GM18951 (cell line): ENCODE results near the gene PDE4D.

Experiments used
- POLR2A ChIP-seq: IDR thresholded peaks from 4 replicates; pipeline ENCODE4 v1.6.1; 2011; ENCODE audit warnings: mild to moderate bottlenecking; ENCODE audit not compliant: insufficient read length, insufficient read depth; ENCODE audit errors: extremely low read depth
- in situ Hi-C: fragments of 300-500 bp; cut with MboI; formaldehyde crosslinking; loops from one replicate; pipeline ENCODE4 v1.12.0; 2022; ENCODE audit warnings: low sequenced_read_pairs, mixed read lengths, inconsistent platforms; ENCODE audit not compliant: unreplicated experiment

Gene PDE4D

DNA sequence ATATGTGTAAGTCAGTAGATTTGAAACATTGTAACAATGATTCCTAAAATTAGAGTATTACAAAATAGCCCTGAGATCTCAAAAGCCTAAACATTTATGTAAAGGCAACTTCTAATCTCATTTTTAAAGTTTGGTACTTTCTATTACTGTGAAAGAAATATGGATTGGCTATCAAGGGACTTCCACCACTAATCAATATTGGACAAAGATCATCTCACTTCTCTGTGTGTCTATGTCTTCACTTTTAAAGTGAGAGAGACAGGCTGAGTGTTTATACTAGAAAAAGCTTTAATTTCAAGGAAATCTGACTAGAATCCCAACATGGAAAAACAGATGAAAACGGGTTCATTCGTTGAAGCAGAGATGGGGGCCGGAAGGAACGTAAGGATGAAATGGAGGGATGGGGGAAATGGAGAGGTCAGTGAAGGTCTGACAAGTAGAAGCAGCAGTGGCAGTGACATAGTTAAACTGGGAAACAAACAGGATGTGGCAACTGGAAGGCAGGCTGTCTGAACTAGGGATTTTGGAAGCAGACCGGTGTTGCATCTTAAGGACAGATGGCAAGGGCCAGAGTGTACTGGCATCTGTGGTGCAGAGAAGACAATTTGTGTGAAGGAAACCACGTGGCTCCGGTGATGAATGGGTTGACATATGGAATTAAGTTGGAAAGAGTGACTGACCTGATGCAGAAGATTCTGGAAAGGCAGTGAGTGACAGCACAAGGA lies 60.8 kb downstream of the PDE4D start:
- no peak for TF ChIP-seq POLR2A
- in situ Hi-C loops: no loop called here

DNA sequence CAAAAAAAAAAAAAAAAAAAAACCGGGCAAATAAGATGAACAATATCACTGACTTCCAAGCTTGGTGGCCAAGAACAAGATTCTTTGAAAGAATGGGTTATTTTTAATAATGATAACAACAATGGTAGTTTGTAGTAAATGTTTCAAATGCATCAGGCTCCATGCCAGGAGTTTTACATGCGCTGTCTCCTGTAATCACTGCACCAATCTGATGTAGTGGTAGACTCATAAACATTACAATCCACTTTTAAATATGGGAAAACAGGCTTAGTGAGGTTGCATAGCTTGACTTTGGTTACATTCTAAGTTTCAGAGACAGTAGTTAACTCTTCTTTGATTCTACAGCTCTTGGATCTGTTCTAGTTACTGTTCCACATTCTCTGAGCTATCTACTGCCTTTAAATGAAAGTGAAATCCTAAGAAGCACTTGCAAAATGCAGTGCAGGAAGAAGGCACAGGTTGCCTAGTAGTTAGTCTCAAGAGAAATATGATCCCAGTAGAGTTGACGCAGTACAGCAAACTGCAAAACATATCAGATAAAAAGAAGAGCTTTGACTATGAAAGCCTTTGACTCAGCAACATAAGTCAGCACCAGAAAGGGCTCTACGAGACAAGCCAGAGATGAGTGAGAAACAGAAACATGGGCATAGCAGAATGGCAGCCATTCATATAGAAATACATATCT lies 62.1 kb downstream of the PDE4D start:
- in situ Hi-C loops: no loop called here
- no peak for TF ChIP-seq POLR2A

DNA sequence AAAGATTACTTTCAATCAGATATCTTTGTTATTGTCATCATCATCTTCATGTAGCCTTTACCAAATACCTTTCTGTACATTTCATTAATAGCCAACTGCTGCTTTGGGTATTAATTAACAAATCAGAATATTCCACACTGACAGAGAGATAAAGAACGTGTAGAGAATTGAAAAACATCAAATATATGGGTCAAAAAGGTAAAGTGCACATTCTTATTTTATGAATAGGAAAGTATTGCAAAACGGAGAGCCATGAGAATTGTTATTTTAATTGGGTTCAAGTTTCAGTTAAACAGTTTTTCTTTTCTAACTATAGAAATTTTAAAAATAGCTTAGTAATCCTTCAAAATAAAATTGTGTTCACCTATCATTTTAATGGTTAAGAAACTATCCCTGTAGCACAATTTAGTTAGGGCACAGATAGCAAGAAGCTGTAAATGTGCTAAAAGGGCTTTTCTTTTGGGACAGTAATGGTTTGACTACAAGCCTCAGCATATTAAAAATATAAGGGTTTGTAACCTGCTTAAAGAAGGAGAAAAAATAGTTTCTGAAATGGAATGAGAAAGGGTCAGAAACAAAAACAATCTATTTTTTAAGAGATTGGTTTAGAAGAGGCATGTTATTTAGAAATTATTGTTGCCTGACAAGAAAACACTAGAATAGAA lies 62.9 kb downstream of the PDE4D start:
- in situ Hi-C loops: no loop called here
- TF ChIP-seq POLR2A: no peak

DNA sequence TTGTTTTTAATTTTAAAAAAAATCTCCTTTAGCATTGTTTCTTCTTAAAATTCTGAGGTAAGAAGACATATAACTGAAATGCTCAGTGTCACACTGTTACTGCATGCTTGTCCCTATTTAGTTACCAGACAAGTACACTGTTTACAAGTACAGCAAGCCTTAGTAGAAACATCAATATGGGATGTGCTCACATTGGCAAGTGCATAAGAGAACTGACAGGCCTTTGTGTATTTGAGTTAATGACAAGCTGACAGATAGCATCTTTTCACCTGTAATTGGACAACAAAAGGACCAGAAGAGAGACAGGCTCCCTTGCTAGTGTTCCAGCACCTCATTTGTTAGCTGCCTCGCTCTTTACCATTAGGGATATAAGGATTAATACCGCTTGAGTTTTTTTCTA lies 63.6 kb downstream of the PDE4D start:
- no peak for TF ChIP-seq POLR2A
- in situ Hi-C loops: no loop called here

DNA sequence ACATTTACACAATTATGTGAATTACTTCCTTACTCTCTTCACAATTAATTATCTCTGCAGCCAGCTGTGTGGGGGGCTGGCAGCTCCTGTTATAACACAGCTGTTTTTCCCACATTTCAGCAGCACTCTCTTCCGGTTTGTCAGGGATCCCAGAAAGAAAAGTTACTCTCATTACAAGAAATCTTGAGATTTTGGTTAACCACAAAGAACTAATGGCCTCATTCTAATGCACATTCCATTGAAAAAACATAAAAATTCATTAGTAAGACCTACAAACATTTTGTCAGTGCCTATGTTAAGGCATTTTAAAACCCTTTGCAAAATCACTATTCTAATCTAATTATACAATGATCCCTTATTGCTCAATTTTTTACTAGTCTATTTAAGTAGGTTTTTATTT lies 64.1 kb downstream of the PDE4D start:
- TF ChIP-seq POLR2A: no peak
- in situ Hi-C loops: no loop called here

GRCh38 chr5:59828623-59829022 lies 64.9 kb downstream of the PDE4D start:
- in situ Hi-C loops: no loop called here
- no peak for TF ChIP-seq POLR2A

- in situ Hi-C loops: no loop called here
- TF ChIP-seq POLR2A: no peak
Observed at GRCh38 chr5:59826996-59827395, 66.5 kb downstream of the PDE4D start.

DNA sequence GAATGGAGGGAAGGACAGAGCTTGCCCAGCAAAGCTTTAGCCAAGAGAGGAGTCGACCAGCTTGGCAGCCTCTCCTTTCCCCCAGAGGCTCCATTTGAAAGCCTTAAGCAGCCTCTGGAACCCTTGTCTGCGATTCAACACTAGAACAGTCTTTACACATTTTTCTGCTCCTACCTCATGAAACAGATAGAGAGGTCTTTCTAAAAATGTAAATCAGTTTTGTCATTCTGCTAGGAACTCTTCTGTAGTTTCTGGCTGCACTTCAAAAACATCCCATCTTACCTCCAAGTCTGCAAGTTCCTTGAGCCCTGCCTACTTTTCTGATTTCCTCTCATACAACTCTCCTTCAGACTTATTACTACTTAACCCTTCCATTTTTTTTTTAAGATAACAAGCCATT lies 70.1 kb downstream of the PDE4D start:
- in situ Hi-C loops: loop anchor here (25.0 kb wide), 2 partner anchors 839 to 1089 kb away; no protein-coding TSS in a partner anchor
- no peak for TF ChIP-seq POLR2A

DNA sequence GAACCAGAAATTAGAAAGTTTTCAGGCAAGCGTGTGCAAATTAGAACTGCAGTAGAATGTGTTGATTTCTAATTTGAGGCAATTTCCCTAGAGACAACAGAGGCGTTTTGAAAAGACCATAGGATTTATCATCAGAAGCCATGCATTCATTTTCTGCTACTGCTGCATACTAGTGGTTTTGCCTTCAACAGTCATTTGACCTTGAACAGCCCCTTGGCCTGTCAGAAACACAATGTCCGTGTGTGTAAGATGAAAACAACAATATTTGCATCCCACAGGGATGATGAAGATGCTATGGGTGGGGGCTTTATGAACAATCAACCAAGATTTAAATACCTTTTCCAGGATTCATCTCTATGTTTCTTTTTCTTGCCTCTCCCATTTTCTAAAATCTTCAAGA lies 73.7 kb downstream of the PDE4D start:
- in situ Hi-C loops: loop anchor here (10.0 to 25.0 kb wide), 3 partner anchors 465 to 1092 kb away; no protein-coding TSS in a partner anchor
- no peak for TF ChIP-seq POLR2A

- in situ Hi-C loops: loop anchor here (10.0 to 25.0 kb wide), 3 partner anchors 467 to 1095 kb away; no protein-coding TSS in a partner anchor
Observed at GRCh38 chr5:59817536-59817935, 76.0 kb downstream of the PDE4D start.

GRCh38 chr5:59816654-59817300 lies 76.7 kb downstream of the PDE4D start:
- in situ Hi-C loops: loop anchor here (10.0 to 25.0 kb wide), 3 partner anchors 468 to 1096 kb away; no protein-coding TSS in a partner anchor
- TF ChIP-seq POLR2A: no peak

More at GRCh38 chr5:59817536-59817935, 76.0 kb downstream of the PDE4D start:
- no peak for TF ChIP-seq POLR2A

DNA sequence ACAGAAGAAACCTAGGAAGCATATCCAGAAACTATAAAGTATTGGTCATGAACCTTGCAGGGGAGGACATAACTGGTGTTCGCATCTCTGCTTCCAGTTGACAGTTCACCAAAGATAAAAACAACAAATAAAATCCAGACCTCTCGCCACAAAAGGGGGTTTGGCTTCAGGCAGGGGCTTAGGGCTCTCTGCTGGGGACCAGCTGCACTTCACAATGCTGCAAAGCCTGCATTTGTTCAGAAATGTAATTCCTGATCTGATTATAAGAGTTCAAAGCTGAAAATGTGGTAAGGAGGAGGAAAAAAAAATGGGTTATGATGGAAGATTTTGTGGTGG lies 79.0 kb downstream of the PDE4D start:
- no peak for TF ChIP-seq POLR2A
- in situ Hi-C loops: loop anchor here (10.0 to 25.0 kb wide), 3 partner anchors 470 to 1098 kb away; no protein-coding TSS in a partner anchor
